H9 (cell line): ENCODE measurements around the gene SLC38A1. TPM values are rescaled to one million over a fixed set of nuclear protein-coding genes. Genes with fewer than 3 reads are reported as not detected.

Source experiments
- DNase-seq: peaks from one replicate; pipeline ENCODE4 v3.0.0-alpha.2; 2017
- H2AFZ ChIP-seq: one replicate; pipeline ENCODE4 v1.6.1; 2013; ENCODE audit warnings: mild to moderate bottlenecking, low read length, control low read depth, moderate library complexity
- H2AK5ac ChIP-seq: 2 replicates; pipeline ENCODE4 v1.6.1; 2013; ENCODE audit warnings: low read length, control low read depth, mixed read lengths; ENCODE audit not compliant: insufficient read length
- H2BK120ac ChIP-seq: one replicate; pipeline ENCODE4 v1.6.1; 2013; ENCODE audit warnings: low read depth, mild to moderate bottlenecking, low read length, control low read depth, inconsistent platforms; ENCODE audit not compliant: poor library complexity, severe bottlenecking
- H2BK12ac ChIP-seq: 2 replicates; pipeline ENCODE4 v1.6.1; 2013; ENCODE audit warnings: low read length, control low read depth, mixed read lengths, low read depth; ENCODE audit not compliant: insufficient read length
- H2BK15ac ChIP-seq: 2 replicates; pipeline ENCODE4 v1.6.1; 2013; ENCODE audit warnings: low read depth, low read length, control low read depth
- H2BK20ac ChIP-seq: one replicate; pipeline ENCODE4 v1.6.1; 2013; ENCODE audit warnings: low read depth, mild to moderate bottlenecking, low read length, control low read depth, inconsistent platforms; ENCODE audit not compliant: poor library complexity, severe bottlenecking
- H2BK5ac ChIP-seq: 2 replicates; pipeline ENCODE4 v1.6.1; 2013; ENCODE audit warnings: low read length, control low read depth, mixed read lengths; ENCODE audit not compliant: insufficient read length
- H3K14ac ChIP-seq: 2 replicates; pipeline ENCODE4 v1.6.1; 2013; ENCODE audit warnings: low read length, control low read depth; ENCODE audit not compliant: insufficient read depth
- H3K18ac ChIP-seq: 2 replicates; pipeline ENCODE4 v1.6.1; 2013; ENCODE audit warnings: low read depth, mild to moderate bottlenecking, mixed read lengths, low read length, control low read depth; ENCODE audit not compliant: insufficient read length
- H3K23ac ChIP-seq: 2 replicates; pipeline ENCODE4 v1.6.1; 2013; ENCODE audit warnings: low read length, control low read depth, mixed read lengths, low read depth; ENCODE audit not compliant: insufficient read length
- H3K23me2 ChIP-seq: 2 replicates; pipeline ENCODE4 v1.6.1; 2013; ENCODE audit warnings: low read depth, mild to moderate bottlenecking, mixed read lengths, low read length, control low read depth; ENCODE audit not compliant: insufficient read length, poor library complexity, severe bottlenecking
- H3K27ac ChIP-seq: 2 replicates; pipeline ENCODE4 v1.5.1; 2013; ENCODE audit warnings: low read length, control low read depth, mixed read lengths, low read depth; ENCODE audit not compliant: insufficient read length
- H3K27me3 ChIP-seq: 2 replicates; pipeline ENCODE4 v1.6.1; 2013; ENCODE audit warnings: low read length, control low read depth, inconsistent platforms; ENCODE audit not compliant: insufficient read depth
- H3K4ac ChIP-seq: 2 replicates; pipeline ENCODE4 v1.6.1; 2013; ENCODE audit warnings: low read depth, mild to moderate bottlenecking, control low read depth, inconsistent platforms, low read length, moderate library complexity
- H3K4me1 ChIP-seq: 2 replicates; pipeline ENCODE4 v1.6.1; 2013; ENCODE audit warnings: low read length, control low read depth, inconsistent platforms; ENCODE audit not compliant: insufficient read depth
- H3K4me2 ChIP-seq: 2 replicates; pipeline ENCODE4 v1.6.1; 2013; ENCODE audit warnings: low read length, control low read depth, mixed read lengths; ENCODE audit not compliant: insufficient read length, insufficient read depth
- H3K56ac ChIP-seq: 2 replicates; pipeline ENCODE4 v1.6.1; 2013; ENCODE audit warnings: low read depth, mild to moderate bottlenecking, mixed read lengths, low read length, control low read depth; ENCODE audit not compliant: insufficient read length
- H3K79me1 ChIP-seq: 2 replicates; pipeline ENCODE4 v1.6.1; 2013; ENCODE audit warnings: low read depth, mild to moderate bottlenecking, moderate library complexity, low read length, control low read depth, inconsistent platforms; ENCODE audit not compliant: insufficient read depth, poor library complexity, severe bottlenecking
- H3K79me2 ChIP-seq: 2 replicates; pipeline ENCODE4 v1.6.1; 2013; ENCODE audit warnings: low read length, control low read depth, inconsistent platforms; ENCODE audit not compliant: insufficient read depth
- H3K9ac ChIP-seq: 2 replicates; pipeline ENCODE4 v1.6.1; 2013; ENCODE audit warnings: low read length, control low read depth, mixed read lengths; ENCODE audit not compliant: insufficient read length; ENCODE audit errors: extremely low read depth
- H3K9me3 ChIP-seq: one replicate; pipeline ENCODE4 v1.6.1; 2013; ENCODE audit warnings: low read depth, low read length, inconsistent platforms; ENCODE audit not compliant: control insufficient read depth
- H3T11ph ChIP-seq: one replicate; pipeline ENCODE4 v1.6.1; 2013; ENCODE audit warnings: mild to moderate bottlenecking, low read length, control low read depth, inconsistent platforms
- H4K20me1 ChIP-seq: one replicate; pipeline ENCODE4 v1.6.1; 2013; ENCODE audit not compliant: control insufficient read depth, insufficient read length, insufficient read depth
- H4K5ac ChIP-seq: 2 replicates; pipeline ENCODE4 v1.6.1; 2013; ENCODE audit warnings: low read depth, mild to moderate bottlenecking, mixed read lengths, low read length, control low read depth; ENCODE audit not compliant: insufficient read length
- H4K8ac ChIP-seq: replicated peaks from 2 replicates; pipeline ENCODE4 v1.6.1; 2013; ENCODE audit warnings: low read length, control low read depth, mixed read lengths, low read depth; ENCODE audit not compliant: insufficient read length
- H4K91ac ChIP-seq: 2 replicates; pipeline ENCODE4 v1.6.1; 2013; ENCODE audit warnings: low read depth, mild to moderate bottlenecking, moderate library complexity, mixed read lengths, low read length, control low read depth; ENCODE audit not compliant: insufficient read length
- H3K27ac Mint-ChIP-seq, 3 experiments: 2 replicates in 2 of 3; 3 replicates in 1 of 3; pipeline ENCODE4 v1.8.0; 2020 to 2021; ENCODE audit warnings: mixed read lengths in 3 of 3, mild to moderate bottlenecking in 1 of 3, moderate library complexity in 1 of 3
- H3K27me3 Mint-ChIP-seq: 2 replicates; pipeline ENCODE4 v1.8.0; 2021; ENCODE audit warnings: low read depth, mild to moderate bottlenecking, moderate library complexity, mixed read lengths
- H3K36me3 Mint-ChIP-seq, 3 experiments: 2 replicates in 2 of 3; 3 replicates in 1 of 3; pipeline ENCODE4 v1.8.0; 2020 to 2021; ENCODE audit warnings: low read depth in 3 of 3, mixed read lengths in 3 of 3; ENCODE audit not compliant: insufficient read depth in 1 of 3
- H3K4me1 Mint-ChIP-seq, 2 experiments: 2 replicates each; pipeline ENCODE4 v1.8.0; 2020; ENCODE audit warnings: mixed read lengths in 2 of 2
- H3K4me3 Mint-ChIP-seq, 2 experiments: 2 replicates in 1 of 2; 3 replicates in 1 of 2; pipeline ENCODE4 v1.8.0; 2020 to 2021; ENCODE audit warnings: mild to moderate bottlenecking in 2 of 2, mixed read lengths in 2 of 2, moderate library complexity in 1 of 2
- H3K9me3 Mint-ChIP-seq, 2 experiments: 2 replicates in 1 of 2; 3 replicates in 1 of 2; pipeline ENCODE4 v1.8.0; 2020; ENCODE audit warnings: mild to moderate bottlenecking in 2 of 2, mixed read lengths in 2 of 2, moderate library complexity in 1 of 2
- WGBS: extraction: QIAGEN DNeasy Blood & Tissue Kit; methylation state at CpG from one replicate; pipeline ENCODE4 v1.1.7; 2013; ENCODE audit warnings: missing lambda C conversion rate, low lambda C conversion rate, mixed read lengths; ENCODE audit not compliant: insufficient read length; ENCODE audit errors: extremely low coverage; 5-methylcytosine and 5-hydroxymethylcytosine counted together
- total RNA-seq: library from RNA; stranded (reverse); gene quantifications from 2 replicates; pipeline ENCODE4 v1.2.1, GENCODE V29; 2021
- TF ChIP-seq, protein P1 (sequence below): fragments of 200-600 bp; sonication (generic); conservative IDR thresholded peaks from 3 replicates; pipeline ENCODE4 v1.8.0; 2021; ENCODE audit warnings: antibody characterized with exemption, mild to moderate bottlenecking

SLC38A1 gene
- total RNA-seq, 1 experiment from 2014 or later: 216 TPM

- no peak overlapping the region for H2BK20ac ChIP-seq
Observed at GRCh38 chr12:46184798-46185595, 83.8 kb downstream of the SLC38A1 start.

More at GRCh38 chr12:46184798-46185595, 83.8 kb downstream of the SLC38A1 start:
- peaks cover 4 to 12% of the 10 kb centered on the region in 2 experiments; a peak in 3 of 4 replicates for H3K4me1 Mint-ChIP-seq
- Histone ChIP-seq H3K9me3 (no peaks in the 10 kb centered on the region), H3K4me2 (no peak overlapping the region), H2BK12ac (no peak overlapping the region), H3K14ac (no peak overlapping the region), H3K56ac (no peak overlapping the region), H3K27ac (no peak overlapping the region), H3K23ac (no peak overlapping the region), H4K91ac (no peak overlapping the region), H4K8ac (no peak overlapping the region), H3K4ac (no peak overlapping the region), H3K18ac (no peak overlapping the region), H2BK5ac (no peak overlapping the region), H3K9ac (no peak overlapping the region), H4K5ac (no peak overlapping the region), H3K23me2 (no peaks in the 10 kb centered on the region), H3K79me2 (no peaks in the 10 kb centered on the region; the same call in 1 of the 2 replicates), H4K20me1 (no peaks in the 10 kb centered on the region), H2AFZ (no peak overlapping the region), H3T11ph (no peak overlapping the region), H3K79me1 (no peaks in the 10 kb centered on the region), H2BK15ac (no peak overlapping the region), H3K27me3 (no peaks in the 10 kb centered on the region), H2AK5ac (no peak overlapping the region), H2BK120ac (no peak overlapping the region), H3K4me1 (no peaks in the 10 kb centered on the region)
- peaks cover 16 to 31% (median 28%) of the 10 kb centered on the region in 3 experiments; a peak in 6 of 7 replicates for H3K36me3 Mint-ChIP-seq
- DNase-seq: no peak
- H3K9me3 Mint-ChIP-seq: peaks cover 0 to under 1% of the 10 kb centered on the region in 2 experiments; a peak in 3 of 5 replicates
- WGBS: no CpG with 5 or more reads among the region's 13 CpGs
- no peaks in the 10 kb centered on the region for H3K27me3 Mint-ChIP-seq
- H3K27ac Mint-ChIP-seq: peak overlapping the region in 2 of 3 experiments; percentile 46 to 63; a peak in 3 of 7 replicates
- no peak overlapping the region for H3K4me3 Mint-ChIP-seq
- TF ChIP-seq, protein P1, sequence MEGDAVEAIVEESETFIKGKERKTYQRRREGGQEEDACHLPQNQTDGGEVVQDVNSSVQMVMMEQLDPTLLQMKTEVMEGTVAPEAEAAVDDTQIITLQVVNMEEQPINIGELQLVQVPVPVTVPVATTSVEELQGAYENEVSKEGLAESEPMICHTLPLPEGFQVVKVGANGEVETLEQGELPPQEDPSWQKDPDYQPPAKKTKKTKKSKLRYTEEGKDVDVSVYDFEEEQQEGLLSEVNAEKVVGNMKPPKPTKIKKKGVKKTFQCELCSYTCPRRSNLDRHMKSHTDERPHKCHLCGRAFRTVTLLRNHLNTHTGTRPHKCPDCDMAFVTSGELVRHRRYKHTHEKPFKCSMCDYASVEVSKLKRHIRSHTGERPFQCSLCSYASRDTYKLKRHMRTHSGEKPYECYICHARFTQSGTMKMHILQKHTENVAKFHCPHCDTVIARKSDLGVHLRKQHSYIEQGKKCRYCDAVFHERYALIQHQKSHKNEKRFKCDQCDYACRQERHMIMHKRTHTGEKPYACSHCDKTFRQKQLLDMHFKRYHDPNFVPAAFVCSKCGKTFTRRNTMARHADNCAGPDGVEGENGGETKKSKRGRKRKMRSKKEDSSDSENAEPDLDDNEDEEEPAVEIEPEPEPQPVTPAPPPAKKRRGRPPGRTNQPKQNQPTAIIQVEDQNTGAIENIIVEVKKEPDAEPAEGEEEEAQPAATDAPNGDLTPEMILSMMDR: no peak
